ENCODE data around the gene GRK5.

- TF ChIP-seq EZH2 (IDR thresholded peaks at IDR 0.05) (no peak), POLR2AphosphoS5 (IDR thresholded peaks at IDR 0.05; ENCODE audit: borderline replicate concordance, low read depth, low read length) (no peak)
These were observed 188.1 kb downstream of the GRK5 start for GRCh38 chr10:119395280-119396007.
